Transverse colon (tissue), 4 donors: ENCODE data around the gene DDN. TPM values are rescaled to one million over a fixed set of nuclear protein-coding genes. Genes with fewer than 3 reads are reported as not detected.
A peak's percentile ranks its signal among the peaks of the same experiment; 100 is the strongest.

Experiments used
- DNase-seq: peaks from one replicate; pipeline ENCODE4 v3.0.0-alpha.2; 2019
- H3K27ac ChIP-seq, 4 donors: fragments of 200-600 bp; sonication (generic); 2 replicates each; pipeline ENCODE4 v1.5.1; 2016 to 2018; ENCODE audit warnings: inconsistent platforms in 4 of 4
- H3K27me3 ChIP-seq: fragments of 200-600 bp; sonication (generic); 2 replicates; pipeline ENCODE4 v1.5.1; 2017; ENCODE audit warnings: inconsistent platforms
- H3K36me3 ChIP-seq, 4 donors: fragments of 200-600 bp; sonication (generic); 2 replicates each; pipeline ENCODE4 v1.5.1; 2017 to 2019; ENCODE audit warnings: inconsistent platforms in 4 of 4
- H3K4me1 ChIP-seq, 4 donors: fragments of 200-600 bp; sonication (generic); 2 replicates each; pipeline ENCODE4 v1.5.1; 2017 to 2020; ENCODE audit warnings: inconsistent platforms in 4 of 4
- H3K4me3 ChIP-seq, 4 donors: fragments of 200-600 bp; sonication (generic); 1 replicate in 1 of 4; 2 replicates in 3 of 4; pipeline versions ENCODE4 v1.5.1 to v1.6.1; 2017 to 2019; ENCODE audit warnings: inconsistent platforms in 4 of 4
- H3K9me3 ChIP-seq, 2 donors: fragments of 200-600 bp; sonication (generic); 2 replicates each; pipeline ENCODE4 v1.5.1; 2017 to 2019; ENCODE audit warnings: inconsistent platforms in 2 of 2
- EP300 ChIP-seq: sonication (generic); formaldehyde crosslinking; IDR thresholded peaks from one replicate; pipeline ENCODE4 v1.6.1; 2017; ENCODE audit warnings: antibody characterized with exemption, low read depth
- POLR2A ChIP-seq: fragments of 450-650 bp; IDR thresholded peaks from one replicate; pipeline ENCODE4 v1.6.1; 2016; ENCODE audit warnings: antibody characterized with exemption, mild to moderate bottlenecking, moderate library complexity
- POLR2AphosphoS5 ChIP-seq, 3 donors: sonication (generic); formaldehyde crosslinking; IDR thresholded peaks; one replicate each; pipeline ENCODE4 v1.6.1; 2016; ENCODE audit warnings: antibody characterized with exemption in 3 of 3
- WGBS, 2 donors: methylation state at CpG; one replicate each; pipeline ENCODE4 v1.1.5; 2018; ENCODE audit warnings: low coverage in 1 of 2; 5-methylcytosine and 5-hydroxymethylcytosine counted together
- in situ Hi-C, 4 donors: fragments of 200-750 bp; cut with MboI; loops; one replicate each; pipeline versions ENCODE4 v1.15.0 to v1.15.1; 2017; ENCODE audit warnings: low sequenced_read_pairs in 3 of 4, low pct_ligation_motif_present in 1 of 4, low pct_unique_long_range_greater_than_20kb in 1 of 4
- intact Hi-C: fragments of 100-400 bp; cut with DNase I; formaldehyde crosslinking; loops from one replicate; pipeline ENCODE4 v1.15.1; 2023; ENCODE audit warnings: low total_unique reads
- total RNA-seq, 4 donors: library from RNA; depleted of rRNA; stranded (reverse); fragments of >200 nt; gene quantifications; one replicate each; pipeline ENCODE4 v1.1.0, GENCODE V29; 2016
- TF ChIP-seq, protein P1 (sequence below), 5 experiments: fragments of 200-600 bp in 3 of 5; fragments of 450-650 bp in 2 of 5; sonication (generic) in 3 of 5; IDR thresholded peaks; 1 replicate in 2 of 5; 2 replicates in 3 of 5; pipeline ENCODE4 v1.5.1; 2016 to 2017; ENCODE audit warnings: antibody characterized with exemption in 5 of 5, inconsistent platforms in 3 of 5, mild to moderate bottlenecking in 2 of 5, moderate library complexity in 1 of 5

The DDN gene
- total RNA-seq, 4 donors from 2014 or later = 0.27 to 0.32 TPM; not detected in 2

DNA sequence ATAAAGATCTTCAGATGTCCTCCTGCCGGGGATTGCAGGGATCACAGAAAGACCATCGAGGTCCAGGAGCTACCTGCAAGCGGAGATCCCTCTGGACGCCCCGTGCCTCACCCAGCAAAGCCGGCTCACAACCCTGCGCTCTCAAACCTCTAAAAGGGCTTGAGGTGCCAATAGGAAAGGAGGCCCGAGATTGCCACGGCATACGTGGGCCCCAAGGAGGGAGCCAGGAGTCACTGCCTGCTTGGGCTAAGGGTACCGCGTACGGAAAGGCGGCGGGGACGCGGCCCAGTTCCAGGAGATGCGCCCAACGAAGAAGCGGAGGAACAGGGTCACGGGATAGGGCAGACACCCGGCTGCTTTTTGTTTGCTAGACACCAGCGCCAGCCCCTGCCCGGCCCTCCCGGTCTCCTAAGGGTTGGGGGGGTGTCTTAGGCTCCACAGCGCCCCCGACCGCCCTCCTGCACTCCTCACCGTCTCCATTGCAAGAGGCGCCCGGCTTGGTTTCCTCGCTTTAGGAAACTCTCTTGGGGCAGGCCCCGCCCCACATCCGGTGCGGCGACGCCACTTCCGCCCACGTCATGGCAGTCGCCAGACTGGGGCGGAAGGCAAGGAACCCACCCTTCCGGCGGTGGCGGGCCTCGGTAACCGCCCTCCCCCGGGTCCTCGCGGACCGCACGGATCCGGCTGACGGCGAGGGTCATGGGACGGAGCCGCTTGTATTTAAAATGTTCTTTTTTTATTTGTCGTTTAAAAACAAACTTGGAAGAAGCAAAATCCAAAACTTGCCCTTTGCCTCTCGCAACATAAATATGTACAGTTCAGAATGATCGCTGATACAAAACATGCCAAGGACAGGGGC is 19.3 kb upstream of the DDN start, which contains the start of gene PRKAG1:
PRKAG1 (minus strand) TSS at position 516 of the 859 bp plus-strand sequence; CDS start at position 480, 36 bp downstream.
- Histone ChIP-seq H3K4me3 (peak within 1 kb of the TSS; percentile 54 to 99 (median 86)), H3K27me3 (no peaks in the 10 kb centered on the region), H3K36me3 (peaks cover 0 to 5% (median 0%) of the 10 kb centered on the region in 4 donors), H3K4me1 (peaks cover 8 to 22% (median 12%) of the 10 kb centered on the region in 4 donors), H3K9me3 (no peaks in the 10 kb centered on the region), H3K27ac (peak within 1 kb of the TSS; percentile 86 to 99 (median 97))
- DNase-seq = peak; percentile 96
- intact Hi-C loops (no loop called here), in situ Hi-C loops (no loop called here)
- TF ChIP-seq EP300 (peak; percentile 33), POLR2AphosphoS5 (IDR thresholded peaks at IDR 0.05) (peak; percentile 97 to 99 (median 98)), POLR2A (peak; percentile 95)
- TF ChIP-seq, protein P1, sequence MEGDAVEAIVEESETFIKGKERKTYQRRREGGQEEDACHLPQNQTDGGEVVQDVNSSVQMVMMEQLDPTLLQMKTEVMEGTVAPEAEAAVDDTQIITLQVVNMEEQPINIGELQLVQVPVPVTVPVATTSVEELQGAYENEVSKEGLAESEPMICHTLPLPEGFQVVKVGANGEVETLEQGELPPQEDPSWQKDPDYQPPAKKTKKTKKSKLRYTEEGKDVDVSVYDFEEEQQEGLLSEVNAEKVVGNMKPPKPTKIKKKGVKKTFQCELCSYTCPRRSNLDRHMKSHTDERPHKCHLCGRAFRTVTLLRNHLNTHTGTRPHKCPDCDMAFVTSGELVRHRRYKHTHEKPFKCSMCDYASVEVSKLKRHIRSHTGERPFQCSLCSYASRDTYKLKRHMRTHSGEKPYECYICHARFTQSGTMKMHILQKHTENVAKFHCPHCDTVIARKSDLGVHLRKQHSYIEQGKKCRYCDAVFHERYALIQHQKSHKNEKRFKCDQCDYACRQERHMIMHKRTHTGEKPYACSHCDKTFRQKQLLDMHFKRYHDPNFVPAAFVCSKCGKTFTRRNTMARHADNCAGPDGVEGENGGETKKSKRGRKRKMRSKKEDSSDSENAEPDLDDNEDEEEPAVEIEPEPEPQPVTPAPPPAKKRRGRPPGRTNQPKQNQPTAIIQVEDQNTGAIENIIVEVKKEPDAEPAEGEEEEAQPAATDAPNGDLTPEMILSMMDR (IDR thresholded peaks at IDR 0.05) = peak in 3 of 5 experiments; percentile 33 to 55 (median 45)
- WGBS, 2 donors = 0% methylated on average over 3 to 58 of the region's 59 CpGs

DNA sequence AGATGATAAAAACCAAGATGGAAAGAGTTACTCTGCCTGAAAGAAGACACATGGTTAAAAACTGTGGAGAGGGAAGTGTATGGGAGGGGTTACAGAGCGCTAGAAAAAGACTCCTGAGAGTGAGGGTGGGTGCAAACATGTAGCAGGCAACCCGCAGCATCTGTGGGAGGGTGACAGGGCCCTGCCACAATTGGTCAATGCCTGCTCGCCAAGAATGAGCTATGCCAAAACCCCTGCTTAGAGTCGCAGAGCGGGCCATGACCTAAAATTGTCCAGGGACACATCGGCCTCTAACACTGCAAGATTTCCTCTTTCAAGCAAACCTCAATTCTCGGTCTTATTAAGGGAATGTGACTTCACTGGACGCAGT is 18.7 kb upstream of the DDN start:
- H3K4me1 ChIP-seq = peaks cover 8 to 22% (median 12%) of the 10 kb centered on the region in 4 donors
- no peaks in the 10 kb centered on the region for H3K9me3 ChIP-seq
- WGBS, 2 donors = 0 to 1% methylated on average over 2 to 8 of the region's 8 CpGs
- DNase-seq = no peak
- in situ Hi-C loops (no loop called here), intact Hi-C loops (no loop called here)
- no peaks in the 10 kb centered on the region for H3K27me3 ChIP-seq
- H3K27ac ChIP-seq = peak overlapping the region; percentile 86 to 99 (median 97)
- peak overlapping the region; percentile 54 to 99 (median 86) for H3K4me3 ChIP-seq
- TF ChIP-seq POLR2A = no peak
- no peak for TF ChIP-seq EP300
- TF ChIP-seq POLR2AphosphoS5 (IDR thresholded peaks at IDR 0.05) = no peak
- TF ChIP-seq, protein P1 (IDR thresholded peaks at IDR 0.05) = no peak
- peaks cover 0 to 4% (median 1%) of the 10 kb centered on the region in 4 donors for H3K36me3 ChIP-seq

DNA sequence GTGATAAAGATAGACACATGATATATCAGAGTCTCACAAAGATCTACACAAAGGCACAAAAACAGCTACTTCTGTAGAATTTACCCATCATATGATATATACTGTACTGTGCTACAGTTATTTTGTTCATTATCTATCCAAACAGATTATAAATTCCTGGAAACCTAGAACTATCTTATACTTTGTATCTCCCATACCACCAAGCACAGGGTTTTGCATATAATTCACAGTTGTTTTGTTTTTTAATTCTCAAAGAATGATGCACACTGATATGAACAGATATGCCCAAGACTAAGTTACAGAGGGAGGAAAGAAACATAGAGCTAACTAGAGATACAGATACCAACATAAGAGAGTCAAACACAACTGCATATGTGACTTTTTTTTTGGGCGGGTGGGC is 16.0 kb upstream of the DDN start:
- WGBS, 2 donors = 96 to 100% methylated on average over 1 of the region's 1 CpG
- in situ Hi-C loops = no loop called here
- peaks cover 8 to 22% (median 12%) of the 10 kb centered on the region in 4 donors for H3K4me1 ChIP-seq

DNA sequence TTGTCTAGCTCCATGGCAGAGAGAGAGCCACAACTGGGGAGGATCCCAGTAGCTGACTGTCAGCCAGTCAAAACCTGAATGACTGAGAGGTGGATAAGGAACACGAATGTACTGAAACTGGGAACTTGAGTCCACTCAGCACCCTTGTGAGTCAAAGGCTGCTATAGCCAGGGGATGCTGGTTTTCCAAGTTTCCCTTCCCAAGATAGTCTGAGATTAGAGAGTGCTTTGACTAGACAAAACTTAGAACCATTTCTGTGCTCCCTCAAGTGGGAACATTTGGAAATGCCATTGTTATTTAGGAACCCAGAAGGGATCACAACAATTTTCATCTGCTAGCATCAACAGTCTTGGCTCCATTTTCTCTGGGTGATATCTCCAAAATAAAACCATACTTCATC is 15.4 kb upstream of the DDN start:
- H3K4me3 ChIP-seq = no peak overlapping the region
- peaks cover 8 to 19% (median 12%) of the 10 kb centered on the region in 4 donors for H3K4me1 ChIP-seq
- no peaks in the 10 kb centered on the region for H3K9me3 ChIP-seq
- whole genome bisulfite sequencing, 2 donors = 63% methylated on average over 1 of the region's 1 CpG; no CpG with 5 or more reads in 1 of the 2 donors
- no peak for DNase-seq
- TF ChIP-seq POLR2AphosphoS5 (IDR thresholded peaks at IDR 0.05) (no peak), POLR2A (no peak), EP300 (no peak)
- TF ChIP-seq, protein P1 (IDR thresholded peaks at IDR 0.05) = no peak
- in situ Hi-C loops = no loop called here
- H3K36me3 ChIP-seq = peaks cover 0 to 29% (median 13%) of the 10 kb centered on the region in 4 donors
- no peaks in the 10 kb centered on the region for H3K27me3 ChIP-seq
- intact Hi-C loops = no loop called here
- H3K27ac ChIP-seq = no peak overlapping the region

More for the DNA sequence above, 16.0 kb upstream of the DDN start:
- no peaks in the 10 kb centered on the region for H3K27me3 ChIP-seq
- no peak for DNase-seq
- intact Hi-C loops = no loop called here
- TF ChIP-seq, protein P1 (IDR thresholded peaks at IDR 0.05) = no peak
- TF ChIP-seq EP300 = no peak
- no peak for TF ChIP-seq POLR2A
- no peak for TF ChIP-seq POLR2AphosphoS5 (IDR thresholded peaks at IDR 0.05)
- H3K9me3 ChIP-seq = no peaks in the 10 kb centered on the region
- no peak overlapping the region for H3K27ac ChIP-seq
- H3K36me3 ChIP-seq = peaks cover 0 to 23% (median 11%) of the 10 kb centered on the region in 4 donors
- no peak overlapping the region for H3K4me3 ChIP-seq
